ENCODE data around the gene RBMS3. TPM values are rescaled to one million over a fixed set of nuclear protein-coding genes. Genes with fewer than 3 reads are reported as not detected.

The RBMS3 gene
- total and polyA plus RNA-seq, 2 donors (not counting 1 experiment from before 2014, with no cell fraction given), result 26.9 to 68.4 TPM

DNA sequence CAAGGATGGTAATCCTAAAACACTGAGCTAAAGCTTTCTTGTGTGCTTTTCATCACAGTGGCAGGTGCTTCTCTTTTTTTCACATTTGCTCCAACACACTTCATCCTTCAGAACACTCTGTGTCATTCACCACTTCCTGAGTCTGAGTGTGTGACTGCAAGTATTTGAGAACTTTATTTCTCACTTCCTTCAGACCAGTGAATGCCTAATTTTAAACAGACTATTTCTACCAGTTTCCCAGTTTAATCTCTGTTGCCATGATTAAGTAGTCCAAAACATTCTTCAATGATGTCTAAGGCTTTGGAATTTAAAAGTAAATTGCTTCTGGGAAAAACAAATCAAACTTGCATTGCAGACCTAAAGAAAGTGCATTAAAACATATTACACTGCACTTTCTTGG is 541.2 kb downstream of the RBMS3 start:
- Histone ChIP-seq H2AFZ (ENCODE audit: low read length) (no peak overlapping the region), H3K27me3 (ENCODE audit: control insufficient read depth, insufficient read depth, low read length) (no peaks in the 10 kb centered on the region), H3K9me3 (ENCODE audit: control insufficient read depth, insufficient read depth, low read depth, low read length) (no peaks in the 10 kb centered on the region), H3K27ac (ENCODE audit: insufficient read depth, low read length) (no peak overlapping the region), H3K9ac (ENCODE audit: insufficient read depth, low read length) (no peak overlapping the region), H3K4me1 (ENCODE audit: control insufficient read depth, extremely low read depth, insufficient read depth, low read length) (no peaks in the 10 kb centered on the region), H3K79me2 (ENCODE audit: control insufficient read depth, insufficient read depth, low read length) (no peaks in the 10 kb centered on the region), H4K20me1 (ENCODE audit: control insufficient read depth, extremely low read depth, insufficient read depth, low read length) (no peaks in the 10 kb centered on the region), H3K36me3 (ENCODE audit: control insufficient read depth, insufficient read depth, low read length) (no peaks in the 10 kb centered on the region), H3K4me2 (ENCODE audit: extremely low read depth, insufficient read depth, low read length) (peak overlapping the region; percentile 32), H3K4me3 (replicated peaks in 1 of 4; ENCODE audit: control extremely low read depth in 1 of 4, insufficient read depth in 1 of 4, low read depth in 3 of 4, low read length in 4 of 4) (no peak overlapping the region)
- TF ChIP-seq EZH2 (IDR thresholded peaks at IDR 0.05; ENCODE audit: low read length, missing control alignments), result no peak
- TF ChIP-seq, protein P1, sequence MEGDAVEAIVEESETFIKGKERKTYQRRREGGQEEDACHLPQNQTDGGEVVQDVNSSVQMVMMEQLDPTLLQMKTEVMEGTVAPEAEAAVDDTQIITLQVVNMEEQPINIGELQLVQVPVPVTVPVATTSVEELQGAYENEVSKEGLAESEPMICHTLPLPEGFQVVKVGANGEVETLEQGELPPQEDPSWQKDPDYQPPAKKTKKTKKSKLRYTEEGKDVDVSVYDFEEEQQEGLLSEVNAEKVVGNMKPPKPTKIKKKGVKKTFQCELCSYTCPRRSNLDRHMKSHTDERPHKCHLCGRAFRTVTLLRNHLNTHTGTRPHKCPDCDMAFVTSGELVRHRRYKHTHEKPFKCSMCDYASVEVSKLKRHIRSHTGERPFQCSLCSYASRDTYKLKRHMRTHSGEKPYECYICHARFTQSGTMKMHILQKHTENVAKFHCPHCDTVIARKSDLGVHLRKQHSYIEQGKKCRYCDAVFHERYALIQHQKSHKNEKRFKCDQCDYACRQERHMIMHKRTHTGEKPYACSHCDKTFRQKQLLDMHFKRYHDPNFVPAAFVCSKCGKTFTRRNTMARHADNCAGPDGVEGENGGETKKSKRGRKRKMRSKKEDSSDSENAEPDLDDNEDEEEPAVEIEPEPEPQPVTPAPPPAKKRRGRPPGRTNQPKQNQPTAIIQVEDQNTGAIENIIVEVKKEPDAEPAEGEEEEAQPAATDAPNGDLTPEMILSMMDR (conservative IDR thresholded peaks at IDR 0.05 in 1 of 2, IDR thresholded peaks at IDR 0.05 in 1 of 2; ENCODE audit: low read depth in 1 of 2, low read length in 2 of 2), result no peak
- peak; percentile 12 to 79 for DNase-seq (ENCODE audit: low read depth in 2 of 2)

DNA sequence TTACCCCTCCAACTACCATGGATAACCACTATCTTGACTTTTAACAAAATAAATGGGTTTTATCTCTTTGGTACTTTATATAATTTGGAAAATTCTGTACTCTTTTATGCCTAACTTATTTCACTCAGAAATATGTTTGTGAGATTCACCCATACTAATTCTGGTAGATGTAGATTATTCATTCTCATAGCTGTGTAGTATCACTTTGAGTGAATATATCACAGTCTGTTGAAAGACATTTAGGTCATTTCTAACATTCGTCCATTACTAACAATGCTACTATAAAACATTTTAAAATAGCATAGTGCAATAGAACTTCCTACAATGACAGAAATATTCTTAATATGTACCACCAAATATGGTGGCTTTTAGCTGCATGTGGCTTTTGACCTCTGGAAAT is 542.4 kb downstream of the RBMS3 start:
- H3K9ac ChIP-seq (ENCODE audit: insufficient read depth, low read length), result no peak overlapping the region
- H3K4me2 ChIP-seq (ENCODE audit: extremely low read depth, insufficient read depth, low read length), result no peak overlapping the region
- no peaks in the 10 kb centered on the region for H4K20me1 ChIP-seq (ENCODE audit: control insufficient read depth, extremely low read depth, insufficient read depth, low read length)
- no peaks in the 10 kb centered on the region for H3K79me2 ChIP-seq (ENCODE audit: control insufficient read depth, insufficient read depth, low read length)
- H3K27me3 ChIP-seq (ENCODE audit: control insufficient read depth, insufficient read depth, low read length), result no peaks in the 10 kb centered on the region
- DNase-seq (ENCODE audit: low read depth in 2 of 2), result no peak
- H2AFZ ChIP-seq (ENCODE audit: low read length), result no peak overlapping the region
- no peaks in the 10 kb centered on the region for H3K36me3 ChIP-seq (ENCODE audit: control insufficient read depth, insufficient read depth, low read length)
- no peak overlapping the region for H3K4me3 ChIP-seq (replicated peaks in 1 of 4; ENCODE audit: control extremely low read depth in 1 of 4, insufficient read depth in 1 of 4, low read depth in 3 of 4, low read length in 4 of 4)
- H3K27ac ChIP-seq (ENCODE audit: insufficient read depth, low read length), result no peak overlapping the region
- no peaks in the 10 kb centered on the region for H3K4me1 ChIP-seq (ENCODE audit: control insufficient read depth, extremely low read depth, insufficient read depth, low read length)
- no peaks in the 10 kb centered on the region for H3K9me3 ChIP-seq (ENCODE audit: control insufficient read depth, insufficient read depth, low read depth, low read length)
- no peak for TF ChIP-seq EZH2 (IDR thresholded peaks at IDR 0.05; ENCODE audit: low read length, missing control alignments)
- TF ChIP-seq, protein P1 (conservative IDR thresholded peaks at IDR 0.05 in 1 of 2, IDR thresholded peaks at IDR 0.05 in 1 of 2; ENCODE audit: low read depth in 1 of 2, low read length in 2 of 2), result no peak

DNA sequence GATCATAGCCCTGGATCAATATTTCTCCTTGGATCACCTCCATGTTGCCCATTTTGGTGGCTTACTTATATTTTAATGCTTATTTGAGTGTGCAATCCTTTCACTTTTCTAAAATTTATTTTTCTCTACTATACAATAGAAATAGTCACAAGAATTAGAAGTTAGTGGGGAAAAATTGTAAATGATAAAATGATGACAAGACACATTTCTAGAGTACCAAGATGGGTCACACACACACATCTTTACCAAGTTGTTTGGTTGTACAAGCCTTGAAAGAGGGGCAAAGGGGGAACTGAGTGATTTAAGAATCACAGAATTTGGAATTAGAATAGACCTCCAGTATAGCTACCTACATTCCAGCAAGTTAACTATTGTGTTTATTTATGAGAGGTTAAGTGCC is 545.8 kb downstream of the RBMS3 start:
- Histone ChIP-seq H2AFZ (ENCODE audit: low read length) (no peak overlapping the region), H3K27ac (ENCODE audit: insufficient read depth, low read length) (no peak overlapping the region), H3K9me3 (ENCODE audit: control insufficient read depth, insufficient read depth, low read depth, low read length) (no peaks in the 10 kb centered on the region), H3K36me3 (ENCODE audit: control insufficient read depth, insufficient read depth, low read length) (no peaks in the 10 kb centered on the region), H4K20me1 (ENCODE audit: control insufficient read depth, extremely low read depth, insufficient read depth, low read length) (no peaks in the 10 kb centered on the region), H3K9ac (ENCODE audit: insufficient read depth, low read length) (no peak overlapping the region), H3K27me3 (ENCODE audit: control insufficient read depth, insufficient read depth, low read length) (no peaks in the 10 kb centered on the region), H3K4me3 (replicated peaks in 1 of 4; ENCODE audit: control extremely low read depth in 1 of 4, insufficient read depth in 1 of 4, low read depth in 3 of 4, low read length in 4 of 4) (no peak overlapping the region), H3K79me2 (ENCODE audit: control insufficient read depth, insufficient read depth, low read length) (no peaks in the 10 kb centered on the region), H3K4me2 (ENCODE audit: extremely low read depth, insufficient read depth, low read length) (no peak overlapping the region), H3K4me1 (ENCODE audit: control insufficient read depth, extremely low read depth, insufficient read depth, low read length) (no peaks in the 10 kb centered on the region)
- TF ChIP-seq EZH2 (IDR thresholded peaks at IDR 0.05; ENCODE audit: low read length, missing control alignments), result no peak
- TF ChIP-seq, protein P1 (conservative IDR thresholded peaks at IDR 0.05 in 1 of 2, IDR thresholded peaks at IDR 0.05 in 1 of 2; ENCODE audit: low read depth in 1 of 2, low read length in 2 of 2), result no peak
- DNase-seq (ENCODE audit: low read depth in 2 of 2), result no peak
